ENCODE measurements around the gene PMF1.

DNA sequence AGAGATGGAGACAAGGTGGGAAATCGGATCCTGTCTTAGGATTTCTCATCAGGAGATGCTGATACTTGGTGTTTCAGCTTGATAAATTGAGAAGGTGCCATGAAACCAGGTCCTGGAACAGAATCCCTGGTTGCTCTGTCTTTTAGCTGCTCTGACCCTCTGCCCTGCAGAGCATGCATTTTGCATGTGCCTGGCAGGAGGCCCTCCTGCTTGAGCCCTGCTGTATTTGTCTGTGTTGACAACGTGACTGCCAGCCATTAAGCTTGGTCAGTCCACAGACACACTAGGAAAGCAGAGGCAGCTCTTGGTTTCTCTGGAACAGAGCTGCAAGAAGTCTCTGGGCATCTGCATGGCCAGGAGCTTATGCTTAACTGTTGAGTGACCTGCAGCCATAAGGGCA lies 16.4 kb upstream of the PMF1 start:
- TF ChIP-seq EZH2 (IDR thresholded peaks at IDR 0.05), result no peak
- TF ChIP-seq POLR2AphosphoS5 (IDR thresholded peaks at IDR 0.05; ENCODE audit: borderline replicate concordance, low read depth, low read length), result no peak
